GM12878 (cell line): Measurements from ENCODE around the gene MIEN1. TPM values are rescaled to one million over a fixed set of nuclear protein-coding genes. Genes with fewer than 3 reads are reported as not detected.

Source experiments
- ATAC-seq: fragments of 200-7000 bp; cut with Tn5 transposase; 3 replicates; pipeline ENCODE4 v1.9.1; 2020; ENCODE audit warnings: mild to moderate bottlenecking, moderate library complexity
- BruUV-seq: library from RNA; stranded (reverse); fragments of 400-500 nt; replicated peaks from 2 replicates; lab custom pipeline; 2021; lab: Mats Ljungman, UMichigan
- CTCF ChIA-PET: fragments of 300-600 bp; sonication (Branson Sonifier 250); formaldehyde crosslinking; extraction: SDS; loops from one replicate; lab custom pipeline; 2021; ENCODE audit warnings: inconsistent platforms; lab: Yijun Ruan, JAX
- POLR2A ChIA-PET: fragments of 350-600 bp; formaldehyde crosslinking; extraction: SDS; loops from one replicate; lab custom pipeline; 2021; ENCODE audit warnings: inconsistent platforms; lab: Charles Lee
- RAD21 ChIA-PET: fragments of 300-600 bp; sonication (Branson Sonifier 250); formaldehyde crosslinking; loops from one replicate; lab custom pipeline; 2023; ENCODE audit warnings: antibody characterized with exemption; ENCODE audit not compliant: unreplicated experiment; lab: Charles Lee
- SMC1A ChIA-PET: fragments of 300-600 bp; sonication (Branson Sonifier 250); formaldehyde crosslinking; loops from one replicate; lab custom pipeline; 2023; ENCODE audit not compliant: unreplicated experiment, uncharacterized antibody; lab: Charles Lee
- DNase-seq: peaks from one replicate; pipeline ENCODE4 v3.0.0-alpha.2; 2011; ENCODE audit warnings: low read depth, low spot score
- FAIRE-seq: peaks from 3 replicates; lab custom pipeline; 2011; peaks lifted over from hg19 to GRCh38; lab: Jason Lieb, UNC
- H2AFZ ChIP-seq: 2 replicates; pipeline ENCODE4 v1.6.0; 2011; ENCODE audit warnings: low read depth, low read length, control low read depth; ENCODE audit not compliant: control insufficient read depth
- H3K27ac ChIP-seq: 2 replicates; pipeline ENCODE4 v1.5.1; 2011; ENCODE audit warnings: control low read depth; ENCODE audit not compliant: control insufficient read depth, insufficient read depth
- H3K27me3 ChIP-seq, 2 experiments: replicated peaks in 1 of 2; 2 replicates each; pipeline versions ENCODE4 v1.6.0 to v1.6.1; 2011; ENCODE audit warnings: low read length in 1 of 2; ENCODE audit not compliant: control insufficient read depth in 2 of 2, insufficient read depth in 2 of 2
- H3K36me3 ChIP-seq, 2 experiments: 2 replicates each; pipeline ENCODE4 v1.5.1; 2011; ENCODE audit warnings: low read length in 1 of 2; ENCODE audit not compliant: control insufficient read depth in 2 of 2, insufficient read depth in 2 of 2
- H3K4me1 ChIP-seq: 2 replicates; pipeline ENCODE4 v1.6.1; 2011; ENCODE audit warnings: mild to moderate bottlenecking, low read length, moderate library complexity, mixed read lengths; ENCODE audit not compliant: control insufficient read depth, insufficient read depth
- H3K4me2 ChIP-seq: 2 replicates; pipeline ENCODE4 v1.6.0; 2011; ENCODE audit warnings: control low read depth; ENCODE audit not compliant: control insufficient read depth, insufficient read depth
- H3K4me3 ChIP-seq: fragments of 200-600 bp; sonication (generic); 2 replicates; pipeline ENCODE4 v1.5.1; 2016
- H3K79me2 ChIP-seq: 2 replicates; pipeline ENCODE4 v1.6.0; 2011; ENCODE audit warnings: low read length; ENCODE audit not compliant: control insufficient read depth, insufficient read depth
- H3K9ac ChIP-seq: 2 replicates; pipeline ENCODE4 v1.8.0; 2011; ENCODE audit warnings: low read length, control low read depth, mixed read lengths; ENCODE audit not compliant: control insufficient read depth, insufficient read depth
- H3K9me3 ChIP-seq: replicated peaks from 3 replicates; pipeline ENCODE4 v1.5.1; 2011; ENCODE audit warnings: mild to moderate bottlenecking, low read length; ENCODE audit not compliant: control insufficient read depth, insufficient read depth
- H4K20me1 ChIP-seq: 2 replicates; pipeline ENCODE4 v1.6.0; 2011; ENCODE audit not compliant: control insufficient read depth, insufficient read depth
- BACH1 ChIP-seq: fragments of 450-650 bp; IDR thresholded peaks from 2 replicates; pipeline ENCODE4 v1.6.1; 2017; ENCODE audit warnings: mild to moderate bottlenecking, borderline replicate concordance
- BCL11A ChIP-seq: IDR thresholded peaks from 2 replicates; pipeline ENCODE4 v1.6.1; 2011; ENCODE audit warnings: low read depth, low read length
- BHLHE40 ChIP-seq, 2 experiments: fragments of 450-650 bp in 1 of 2; IDR thresholded peaks; 2 replicates each; pipeline ENCODE4 v1.6.1; 2011 to 2017; ENCODE audit warnings: low read depth in 2 of 2, borderline replicate concordance in 1 of 2, improper control_type of control experiment in 1 of 2, low read length in 1 of 2, mild to moderate bottlenecking in 1 of 2
- BMI1 ChIP-seq: fragments of 450-650 bp; IDR thresholded peaks from 2 replicates; pipeline ENCODE4 v1.6.1; 2016; ENCODE audit warnings: mild to moderate bottlenecking, moderate library complexity, borderline replicate concordance
- ETV6 ChIP-seq, 2 experiments: fragments of 450-650 bp in 1 of 2; IDR thresholded peaks in 1 of 2; conservative IDR thresholded peaks in 1 of 2; 2 replicates each; pipeline ENCODE4 v1.6.1; 2014; ENCODE audit warnings: antibody characterized with exemption in 1 of 2, borderline replicate concordance in 1 of 2, low read depth in 1 of 2, mild to moderate bottlenecking in 1 of 2, moderate library complexity in 1 of 2
- EZH2 ChIP-seq: IDR thresholded peaks from 2 replicates; pipeline ENCODE4 v1.6.1; 2012; ENCODE audit warnings: low read depth, mild to moderate bottlenecking, control low read depth, inconsistent platforms, low read length, borderline replicate concordance; ENCODE audit not compliant: control insufficient read depth
- IRF5 ChIP-seq: fragments of 450-650 bp; IDR thresholded peaks from 2 replicates; pipeline ENCODE4 v1.6.1; 2017; ENCODE audit warnings: borderline replicate concordance
- NR2C2 ChIP-seq: IDR thresholded peaks from 2 replicates; pipeline ENCODE4 v1.6.1; 2011; ENCODE audit warnings: borderline replicate concordance, low read depth; ENCODE audit not compliant: control insufficient read depth, insufficient read length
- NRF1 ChIP-seq: conservative IDR thresholded peaks from 2 replicates; pipeline ENCODE4 v1.6.1; 2011; ENCODE audit warnings: mild to moderate bottlenecking, low read depth, low read length, improper control_type of control experiment
- PKNOX1 ChIP-seq: fragments of 450-650 bp; IDR thresholded peaks from 2 replicates; pipeline ENCODE4 v1.6.1; 2016; ENCODE audit warnings: mild to moderate bottlenecking
- RELA ChIP-seq: fragments of 450-650 bp; IDR thresholded peaks from 2 replicates; pipeline ENCODE4 v1.8.0; 2014; ENCODE audit warnings: borderline replicate concordance; ENCODE audit not compliant: partially characterized antibody
- SIN3A ChIP-seq: IDR thresholded peaks from 2 replicates; pipeline ENCODE4 v1.6.1; 2012; ENCODE audit warnings: low read depth, low read length, improper control_type of control experiment
- SREBF2 ChIP-seq: IDR thresholded peaks from 2 replicates; pipeline ENCODE4 v1.6.1; 2012; ENCODE audit warnings: mild to moderate bottlenecking, low read length
- SUZ12 ChIP-seq: fragments of 200-600 bp; sonication (generic); IDR thresholded peaks from one replicate; pipeline ENCODE4 v1.6.1; 2018; ENCODE audit warnings: antibody characterized with exemption, mild to moderate bottlenecking; ENCODE audit not compliant: unreplicated experiment
- ZNF217 ChIP-seq: fragments of 450-650 bp; IDR thresholded peaks from 2 replicates; pipeline ENCODE4 v1.6.1; 2017; ENCODE audit warnings: antibody characterized with exemption, mild to moderate bottlenecking
- WGBS: methylation state at CpG from one replicate; pipeline ENCODE4 v1.1.6; 2016; ENCODE audit warnings: low lambda C conversion rate; ENCODE audit not compliant: insufficient replicate concordance, insufficient coverage; ENCODE audit errors: missing lambda C conversion rate; 5-methylcytosine and 5-hydroxymethylcytosine counted together
- in situ Hi-C: fragments of 300-500 bp; cut with MboI; formaldehyde crosslinking; loops from 9 replicates; pipeline ENCODE4 v1.14.3; 2018; ENCODE audit warnings: mixed read lengths
- intact Hi-C: fragments of 100-400 bp; cut with micrococcal nuclease; formaldehyde crosslinking; loops from one replicate; pipeline ENCODE4 v1.14.2; 2022; ENCODE audit not compliant: unreplicated experiment
- polyA plus RNA-seq, 11 experiments: library from polyadenylated mRNA; depleted of rRNA in 4 of 11; unstranded in 6 of 11; stranded (reverse) in 5 of 11; fragments of >200 nt; fragmentation: Nextera tagmentation in 4 of 11; fragmentation: Illumina TruSeq in 1 of 11; extraction: Ambion mirVana in 4 of 11; extraction: Trizol in 1 of 11; gene quantifications; 1 replicate in 1 of 11; 2 replicates in 10 of 11; pipeline versions ENCODE4 v1.2.1 to v1.2.3, GENCODE V29; 2011 to 2016; ENCODE audit warnings: inconsistent platforms in 2 of 11, missing spikeins in 2 of 11, low read depth in 1 of 11
- total RNA-seq, 4 experiments: library from RNA; depleted of rRNA in 3 of 4; stranded (reverse); fragments of >200 nt in 3 of 4; fragmentation: Illumina TruSeq in 1 of 4; extraction: Trizol in 1 of 4; gene quantifications; 2 replicates each; pipeline versions ENCODE4 v1.2.1 to v1.2.3, GENCODE V29; 2013 to 2021
- TF ChIP-seq, protein P1 (sequence below): IDR thresholded peaks from 2 replicates; pipeline ENCODE4 v1.6.1; 2012; ENCODE audit warnings: low read depth, low read length, improper control_type of control experiment

The MIEN1 gene
- total and polyA plus RNA-seq, 10 of the 15 experiments (the other 5 are each of a cell fraction or from before 2014, with no cell fraction given): 24.9 to 89.1 (median 47.7) TPM

GRCh38 chr17:39724731-39725130 is 5.6 kb downstream of the MIEN1 start:
- TF ChIP-seq BCL11A (no peak), SREBF2 (no peak), EZH2 (no peak), IRF5 (no peak), SIN3A (no peak), NR2C2 (no peak), SUZ12 (no peak), RELA (no peak), NRF1 (no peak), BACH1 (no peak), BHLHE40 (IDR thresholded peaks at IDR 0.05; ENCODE audit: borderline replicate concordance in 1 of 2, low read depth in 2 of 2, low read length in 1 of 2) (no peak), ZNF217 (no peak), PKNOX1 (no peak), ETV6 (conservative IDR thresholded peaks at IDR 0.05 in 1 of 2, IDR thresholded peaks at IDR 0.05 in 1 of 2; ENCODE audit: borderline replicate concordance in 1 of 2, low read depth in 1 of 2) (no peak), BMI1 (no peak)
- TF ChIP-seq, protein P1, sequence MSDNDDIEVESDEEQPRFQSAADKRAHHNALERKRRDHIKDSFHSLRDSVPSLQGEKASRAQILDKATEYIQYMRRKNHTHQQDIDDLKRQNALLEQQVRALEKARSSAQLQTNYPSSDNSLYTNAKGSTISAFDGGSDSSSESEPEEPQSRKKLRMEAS: no peak
- H3K4me2 ChIP-seq: no peak overlapping the region
- SMC1A ChIA-PET: no interaction called here
- no peaks in the 10 kb centered on the region for H3K27me3 ChIP-seq
- ATAC-seq: no peak
- no TSS peak for BruUV-seq
- H2AFZ ChIP-seq: no peak overlapping the region
- 98% methylated on average over 13 of the region's 13 CpGs for WGBS
- no peak overlapping the region for H3K27ac ChIP-seq
- CTCF ChIA-PET: interaction anchor here (0.6 to 2.7 kb wide), 2 partner anchors 103 to 104 kb away, joined by 4 to 9 read pairs; no protein-coding TSS in a partner anchor
- RAD21 ChIA-PET: no interaction called here
- peaks cover 3% of the 10 kb centered on the region; the same call in 1 of the 2 replicates for H3K4me1 ChIP-seq
- H3K36me3 ChIP-seq: 0 out of 4 replicates have a peak, but pooled peaks cover 0 to 3% of the 10 kb centered on the region in 2 experiments
- peaks cover 5% of the 10 kb centered on the region for H3K79me2 ChIP-seq
- no peak for FAIRE-seq
- intact Hi-C loops: no loop called here
- H3K9ac ChIP-seq: no peak overlapping the region
- in situ Hi-C loops: no loop called here
- H4K20me1 ChIP-seq: no peaks in the 10 kb centered on the region
- no peak for DNase-seq
- POLR2A ChIA-PET: no interaction called here
- H3K9me3 ChIP-seq: no peaks in the 10 kb centered on the region
- H3K4me3 ChIP-seq: no peak overlapping the region
